ENCODE data around the gene PTPN20.

GRCh38 chr10:47019155-47020145, 108.2 kb downstream of the PTPN20 start:
- TF ChIP-seq BHLHE40 (IDR thresholded peaks at IDR 0.05; ENCODE audit: borderline replicate concordance) (no peak), HDGF (IDR thresholded peaks at IDR 0.05; ENCODE audit: borderline replicate concordance) (no peak), SP1 (IDR thresholded peaks at IDR 0.05) (no peak), SUZ12 (IDR thresholded peaks at IDR 0.05) (no peak), FOXA1 (IDR thresholded peaks at IDR 0.05) (no peak)
